Measurements from ENCODE around the gene GALNT11.
"Not testable (repeated sequence)": the region's sequence is repeated elsewhere in the genome, so short reads cannot be mapped to it uniquely, and the experiment has no call there.

The GALNT11 gene

GRCh38 chr7:152076940-152077933 lies 51.8 kb downstream of the GALNT11 start:
- no peak for DNase-seq

DNA sequence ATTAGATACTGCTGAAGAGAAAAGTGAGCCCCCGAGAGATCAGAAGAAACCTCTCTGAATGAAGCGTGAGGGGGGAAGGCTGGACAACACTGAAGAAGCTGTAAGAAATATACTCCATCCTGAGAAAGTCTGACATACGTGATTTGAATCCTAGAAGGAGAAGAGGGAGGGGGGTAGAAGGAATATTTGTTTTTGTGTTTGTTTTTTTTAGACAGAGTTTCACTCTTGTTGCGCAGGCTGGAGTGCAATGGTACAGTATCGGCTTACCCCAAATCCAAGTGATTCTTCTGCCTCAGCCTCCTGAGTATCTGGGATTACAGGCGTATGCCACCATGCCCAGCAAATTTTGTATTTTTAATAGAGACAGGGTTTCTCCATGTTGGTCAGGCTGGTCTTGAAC lies 52.6 kb downstream of the GALNT11 start:
- DNase-seq: no peak

DNA sequence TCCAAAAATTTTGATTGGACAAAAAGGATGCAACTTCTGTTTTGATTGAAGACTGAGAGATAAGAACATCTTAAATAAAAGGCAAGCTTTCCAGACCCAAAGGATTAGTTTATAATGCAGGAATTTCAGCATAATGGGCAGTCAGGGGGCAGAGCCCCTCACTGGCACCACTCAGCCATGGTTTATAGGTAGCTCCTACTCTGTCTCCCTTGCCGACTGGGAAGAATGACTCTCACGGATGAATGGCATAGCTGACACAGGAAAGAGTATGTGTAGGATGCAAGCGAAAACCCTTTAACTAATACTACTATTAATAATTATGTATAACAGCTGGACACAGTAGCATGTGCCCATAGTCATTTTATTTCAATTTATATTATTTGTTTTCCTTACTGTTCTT lies 53.3 kb downstream of the GALNT11 start:
- DNase-seq: no peak

- DNase-seq: no peak
Observed at GRCh38 chr7:152081088-152081487, 55.6 kb downstream of the GALNT11 start.

DNA sequence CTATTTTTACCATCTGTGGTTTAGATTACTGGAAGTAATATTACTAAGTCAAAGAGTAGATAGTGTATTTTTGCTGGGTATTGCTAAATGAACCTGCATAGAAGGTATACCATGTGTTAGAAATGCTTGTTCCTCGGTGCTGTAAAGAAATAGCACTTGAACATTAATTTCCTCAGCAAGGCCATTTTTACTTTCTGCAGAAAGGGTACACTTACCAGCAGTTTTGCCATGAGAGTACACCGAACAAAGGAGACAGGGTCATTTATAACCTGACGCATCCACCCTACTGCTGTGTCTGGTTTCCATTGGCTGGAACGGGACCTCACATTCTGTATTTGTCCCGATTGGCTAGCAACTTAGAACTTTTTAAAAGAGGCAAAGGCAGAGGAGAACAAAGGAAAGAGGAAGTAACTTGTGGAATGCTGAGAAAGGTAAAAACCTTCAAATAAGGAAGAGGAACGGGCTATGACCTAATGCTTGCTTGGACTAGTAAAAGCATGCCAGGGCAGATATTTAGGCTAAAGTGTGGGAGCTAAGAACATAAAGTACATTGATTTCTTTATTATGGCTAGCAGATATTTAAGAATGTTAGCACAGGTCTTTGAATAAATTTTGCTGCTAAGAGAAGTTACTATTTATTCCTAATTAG lies 56.7 kb downstream of the GALNT11 start:
- DNase-seq: not testable (repeated sequence)

GRCh38 chr7:152085131-152085530 lies 59.7 kb downstream of the GALNT11 start:
- DNase-seq: no peak

- DNase-seq: no peak
Observed at GRCh38 chr7:152086513-152086912, 61.0 kb downstream of the GALNT11 start.

GRCh38 chr7:152089183-152089582 lies 63.7 kb downstream of the GALNT11 start:
- DNase-seq: no peak

GRCh38 chr7:152090747-152091146 lies 65.3 kb downstream of the GALNT11 start:
- DNase-seq: no peak

DNA sequence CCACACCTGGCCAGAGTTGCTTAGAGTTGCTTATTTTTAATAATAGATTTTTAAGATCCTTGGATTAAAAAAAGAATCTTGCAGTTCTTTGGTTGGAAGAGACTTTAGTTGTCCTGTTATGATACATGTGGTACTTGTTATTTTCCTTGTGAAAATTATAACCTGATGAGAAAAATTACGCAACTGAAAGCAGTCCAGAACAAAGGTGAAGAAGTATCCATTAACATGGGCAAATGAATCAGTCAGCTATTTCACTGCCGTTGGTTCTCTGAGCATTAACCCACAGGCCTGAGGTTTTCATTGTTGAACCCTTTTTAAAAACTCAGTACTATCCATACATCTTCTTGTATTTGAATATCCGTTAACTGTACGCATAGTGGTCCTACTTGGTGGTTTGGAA lies 68.2 kb downstream of the GALNT11 start:
- DNase-seq: no peak

- no peak for DNase-seq
Observed at GRCh38 chr7:152095771-152096170, 70.3 kb downstream of the GALNT11 start.

DNA sequence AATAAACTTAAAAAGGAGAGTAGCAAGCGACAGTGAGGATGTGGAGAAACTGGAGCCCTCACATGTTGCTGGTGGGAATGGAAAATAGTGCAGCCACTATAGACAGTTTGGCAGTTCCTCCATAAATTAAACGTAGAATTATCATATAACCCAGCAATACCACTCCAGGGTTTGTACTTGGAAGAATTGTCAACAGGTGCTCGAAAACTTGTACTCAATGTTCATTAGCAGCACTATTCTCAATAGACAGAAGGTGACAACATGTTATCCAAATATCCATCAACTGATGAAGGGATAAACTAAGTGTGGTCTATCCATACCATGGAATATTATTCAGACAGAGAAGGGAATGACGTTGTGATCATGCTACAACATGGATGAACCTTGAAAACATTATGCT lies 71.9 kb downstream of the GALNT11 start:
- no peak for DNase-seq

DNA sequence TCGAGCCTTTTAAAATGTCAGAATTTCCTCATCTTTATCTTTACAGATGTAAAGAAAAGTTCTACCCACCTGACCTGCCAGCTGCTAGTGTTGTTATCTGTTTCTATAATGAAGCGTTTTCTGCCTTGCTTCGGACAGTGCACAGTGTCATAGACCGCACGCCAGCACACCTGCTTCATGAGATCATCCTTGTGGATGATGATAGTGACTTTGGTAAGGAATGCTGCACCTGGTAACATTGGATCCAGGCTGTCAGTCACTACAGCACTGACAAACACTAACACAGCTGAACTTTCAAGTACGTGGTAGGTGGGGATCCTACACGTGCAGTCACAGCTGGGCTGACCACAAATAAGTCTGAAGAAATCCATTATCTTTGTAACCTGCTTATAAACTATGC lies 77.6 kb downstream of the GALNT11 start:
- DNase-seq: no peak

- DNase-seq: no peak
Observed at GRCh38 chr7:152103691-152104090, 78.2 kb downstream of the GALNT11 start.

GRCh38 chr7:152105205-152105604 lies 79.7 kb downstream of the GALNT11 start:
- DNase-seq: no peak

DNA sequence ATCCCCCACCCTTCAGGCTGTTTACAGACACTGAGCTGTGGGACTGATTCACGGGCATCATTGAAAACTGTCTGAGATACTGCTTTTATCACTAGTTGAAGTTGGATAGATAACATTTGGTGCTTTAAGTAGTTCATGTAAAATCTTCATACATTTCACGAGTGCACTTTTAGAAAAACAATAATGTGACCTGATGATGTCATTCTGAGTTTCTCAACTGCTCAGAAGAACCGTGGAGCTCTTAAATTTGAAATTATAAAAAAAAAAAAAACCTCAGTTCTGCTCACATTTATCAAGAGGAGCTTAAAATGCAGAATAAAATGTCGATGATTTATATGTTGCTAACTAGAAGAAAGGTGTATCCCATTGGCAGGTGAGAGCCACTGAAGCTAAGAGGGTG lies 81.5 kb downstream of the GALNT11 start:
- DNase-seq: no peak

- no peak for DNase-seq
Observed at GRCh38 chr7:152107945-152108344, 82.5 kb downstream of the GALNT11 start.

- DNase-seq: no peak
Observed at GRCh38 chr7:152108359-152108758, 82.9 kb downstream of the GALNT11 start.

GRCh38 chr7:152112829-152113228 lies 87.4 kb downstream of the GALNT11 start:
- no peak for DNase-seq

GRCh38 chr7:152115021-152115718 lies 89.7 kb downstream of the GALNT11 start:
- DNase-seq: no peak

DNA sequence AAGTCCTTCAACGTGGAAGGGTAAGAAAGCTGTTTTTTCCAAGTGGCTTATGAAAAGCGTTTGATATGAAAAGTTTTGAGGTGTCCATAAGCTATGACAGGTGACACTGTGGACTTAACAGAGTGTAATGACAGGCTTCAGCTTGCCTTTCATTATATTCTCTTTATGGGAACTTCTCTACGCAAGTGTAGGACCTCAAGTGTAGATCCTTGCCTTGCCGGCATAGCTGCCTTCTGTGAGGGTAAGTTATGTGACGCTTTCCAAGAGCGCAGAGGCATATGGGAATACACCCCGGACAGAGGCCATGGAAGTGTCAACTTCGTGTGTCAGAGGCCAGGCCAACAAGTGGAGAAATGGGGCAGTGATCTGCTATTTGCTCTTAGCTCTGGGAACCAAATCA lies 91.9 kb downstream of the GALNT11 start:
- no peak for DNase-seq

DNA sequence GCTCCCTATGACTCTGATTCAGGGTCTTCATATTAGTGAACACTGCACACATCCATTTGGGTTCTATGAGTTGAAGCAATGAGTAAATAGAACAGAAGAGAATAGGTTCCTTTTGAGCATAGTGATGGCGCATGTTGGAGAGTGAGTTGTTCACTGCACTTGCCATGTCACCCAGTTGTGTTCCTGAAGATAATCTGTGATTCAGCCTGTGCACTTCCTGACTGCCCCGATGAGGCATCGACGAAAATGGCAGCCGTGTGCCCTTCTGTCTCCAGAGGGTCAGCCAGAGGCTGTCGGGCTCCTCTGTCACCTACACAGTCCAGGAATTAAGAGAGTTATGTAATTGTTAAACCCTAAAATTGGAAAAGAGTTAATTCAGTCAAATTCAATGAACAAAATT lies 94.7 kb downstream of the GALNT11 start:
- no peak for DNase-seq

DNA sequence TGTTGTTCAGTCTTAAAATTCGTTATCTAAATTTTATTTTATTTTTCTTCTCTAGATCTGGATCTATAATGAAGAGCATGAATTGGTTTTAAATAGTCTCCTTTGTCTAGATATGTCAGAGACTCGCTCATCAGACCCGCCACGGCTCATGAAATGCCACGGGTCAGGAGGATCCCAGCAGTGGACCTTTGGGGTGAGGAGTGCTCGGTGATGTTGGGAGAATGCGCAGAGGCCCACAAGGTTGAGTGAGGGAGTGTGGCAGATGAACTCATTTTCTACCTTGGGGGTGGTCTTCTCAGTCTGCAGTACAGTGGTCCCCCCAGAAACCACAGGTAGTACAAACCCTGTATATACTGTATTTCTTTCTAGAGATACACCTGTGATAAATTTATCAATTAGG lies 95.3 kb downstream of the GALNT11 start:
- no peak for DNase-seq

DNA sequence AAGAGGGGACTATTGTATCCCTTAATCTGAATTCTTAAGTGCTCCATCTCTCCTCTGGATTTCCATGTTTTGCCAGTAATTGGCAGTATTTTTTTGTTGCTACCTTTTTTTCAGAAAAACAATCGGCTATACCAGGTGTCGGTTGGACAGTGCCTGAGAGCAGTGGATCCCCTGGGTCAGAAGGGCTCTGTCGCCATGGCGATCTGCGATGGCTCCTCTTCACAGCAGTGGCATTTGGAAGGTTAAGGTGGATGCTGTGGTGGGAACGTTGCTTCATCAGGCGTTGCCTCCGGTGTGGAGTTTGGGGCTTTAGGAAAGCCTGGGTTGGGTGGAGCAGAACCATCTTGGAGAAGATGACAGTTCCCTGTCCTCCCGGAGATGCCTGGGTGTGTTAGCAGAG lies 96.0 kb downstream of the GALNT11 start:
- no peak for DNase-seq

Data from NCI-H2081 treated with DMSO at 0.1 percent for 48 hours (cell line).